H1 (cell line): ENCODE results near the gene MARCHF10.

ENCODE experiments used
- GTF2F1 ChIP-seq: IDR thresholded peaks from 2 replicates; pipeline ENCODE4 v1.6.1; 2012; ENCODE audit warnings: low read depth, low read length, improper control_type of control experiment, borderline replicate concordance
- JUND ChIP-seq: IDR thresholded peaks from 2 replicates; pipeline ENCODE4 v1.6.1; 2011; ENCODE audit warnings: mild to moderate bottlenecking, improper control_type of control experiment, low read length
- PHF8 ChIP-seq: fragments of 200-600 bp; sonication (generic); conservative IDR thresholded peaks from 2 replicates; pipeline ENCODE4 v1.7.1; 2012; ENCODE audit warnings: low read depth, mild to moderate bottlenecking, inconsistent platforms, low read length, moderate library complexity
- POLR2A ChIP-seq, 2 experiments: IDR thresholded peaks; 1 replicate in 1 of 2; 2 replicates in 1 of 2; pipeline ENCODE4 v1.6.1; 2011; ENCODE audit warnings: low read depth in 2 of 2, low read length in 2 of 2, mild to moderate bottlenecking in 2 of 2; ENCODE audit errors: control extremely low read depth in 1 of 2
- POLR2AphosphoS5 ChIP-seq: IDR thresholded peaks from 2 replicates; pipeline ENCODE4 v1.6.1; 2011; ENCODE audit warnings: low read depth, low read length
- RAD21 ChIP-seq, 2 experiments: IDR thresholded peaks in 1 of 2; conservative IDR thresholded peaks in 1 of 2; 2 replicates each; pipeline ENCODE4 v1.6.1; 2011; ENCODE audit warnings: low read depth in 2 of 2, low read length in 2 of 2, improper control_type of control experiment in 1 of 2, inconsistent platforms in 1 of 2, mild to moderate bottlenecking in 1 of 2, moderate library complexity in 1 of 2
- RNF2 ChIP-seq: fragments of 200-900, 300-1000 bp; sonication (generic); IDR thresholded peaks from 2 replicates; pipeline ENCODE4 v1.7.1; 2016; ENCODE audit warnings: borderline replicate concordance, low read depth, mild to moderate bottlenecking, antibody characterized with exemption, low read length; ENCODE audit not compliant: poor library complexity, severe bottlenecking; ENCODE audit errors: missing control alignments
- SAP30 ChIP-seq: fragments of 300-600 bp; sonication (generic); IDR thresholded peaks from 2 replicates; pipeline ENCODE4 v1.7.1; 2012; ENCODE audit warnings: low read length, moderate library complexity, mild to moderate bottlenecking, inconsistent platforms; ENCODE audit not compliant: insufficient read depth, insufficient replicate concordance
- SP2 ChIP-seq: IDR thresholded peaks from 2 replicates; pipeline ENCODE4 v1.6.1; 2012; ENCODE audit warnings: mild to moderate bottlenecking, low read length, inconsistent platforms
- TAF1 ChIP-seq: IDR thresholded peaks from 2 replicates; pipeline ENCODE4 v1.6.1; 2011; ENCODE audit warnings: mild to moderate bottlenecking, low read depth, low read length
- YY1 ChIP-seq: IDR thresholded peaks from 2 replicates; pipeline ENCODE4 v1.6.1; 2011; ENCODE audit warnings: low read depth, mild to moderate bottlenecking, low read length
- ZNF274 ChIP-seq: IDR thresholded peaks from 2 replicates; pipeline ENCODE4 v1.7.0; 2012; ENCODE audit warnings: low read length, borderline replicate concordance; ENCODE audit errors: extremely low read depth
- TF ChIP-seq, protein P1 (sequence below), 3 experiments: IDR thresholded peaks; 1 replicate in 2 of 3; 2 replicates in 1 of 3; pipeline versions ENCODE4 v1.5.1 to v1.6.1; 2011; ENCODE audit warnings: low read length in 3 of 3, mild to moderate bottlenecking in 3 of 3, inconsistent platforms in 2 of 3, low read depth in 1 of 3, moderate library complexity in 1 of 3; ENCODE audit not compliant: insufficient read depth in 1 of 3; ENCODE audit errors: control extremely low read depth in 1 of 3
- TF ChIP-seq, protein P2 (sequence below): IDR thresholded peaks from 2 replicates; pipeline ENCODE4 v1.6.1; 2012; ENCODE audit warnings: low read length, inconsistent platforms

DNA sequence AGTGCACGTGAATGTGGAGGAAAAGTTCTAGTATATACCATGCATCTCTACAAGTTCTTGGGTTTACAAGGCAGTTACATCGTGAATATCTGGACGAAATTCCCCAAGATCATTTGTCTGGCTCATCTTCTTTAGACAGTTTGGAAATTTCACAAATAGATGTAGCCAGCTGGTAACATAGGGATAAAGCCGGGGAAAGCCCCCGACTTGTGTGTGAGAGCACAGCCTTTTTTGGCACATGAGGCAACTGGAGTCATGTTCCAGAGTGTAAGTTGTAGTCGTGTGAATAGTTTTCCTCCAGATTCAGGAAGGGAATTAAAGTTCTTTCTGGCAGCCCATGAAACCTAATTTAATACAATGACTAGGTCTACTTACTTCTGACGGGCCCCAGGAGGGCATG is 62.3 kb downstream of the MARCHF10 start:
- TF ChIP-seq YY1 (no peak), POLR2AphosphoS5 (no peak), RAD21 (IDR thresholded peaks at IDR 0.05 in 1 of 2, conservative IDR thresholded peaks at IDR 0.05 in 1 of 2; ENCODE audit: low read depth in 2 of 2, low read length in 2 of 2) (no peak), TAF1 (no peak), SAP30 (no peak), ZNF274 (no peak), GTF2F1 (no peak), POLR2A (IDR thresholded peaks at IDR 0.05; ENCODE audit: control extremely low read depth in 1 of 2, low read depth in 2 of 2, low read length in 2 of 2) (no peak), RNF2 (no peak), JUND (no peak), SP2 (no peak), PHF8 (no peak)
- TF ChIP-seq, protein P1, sequence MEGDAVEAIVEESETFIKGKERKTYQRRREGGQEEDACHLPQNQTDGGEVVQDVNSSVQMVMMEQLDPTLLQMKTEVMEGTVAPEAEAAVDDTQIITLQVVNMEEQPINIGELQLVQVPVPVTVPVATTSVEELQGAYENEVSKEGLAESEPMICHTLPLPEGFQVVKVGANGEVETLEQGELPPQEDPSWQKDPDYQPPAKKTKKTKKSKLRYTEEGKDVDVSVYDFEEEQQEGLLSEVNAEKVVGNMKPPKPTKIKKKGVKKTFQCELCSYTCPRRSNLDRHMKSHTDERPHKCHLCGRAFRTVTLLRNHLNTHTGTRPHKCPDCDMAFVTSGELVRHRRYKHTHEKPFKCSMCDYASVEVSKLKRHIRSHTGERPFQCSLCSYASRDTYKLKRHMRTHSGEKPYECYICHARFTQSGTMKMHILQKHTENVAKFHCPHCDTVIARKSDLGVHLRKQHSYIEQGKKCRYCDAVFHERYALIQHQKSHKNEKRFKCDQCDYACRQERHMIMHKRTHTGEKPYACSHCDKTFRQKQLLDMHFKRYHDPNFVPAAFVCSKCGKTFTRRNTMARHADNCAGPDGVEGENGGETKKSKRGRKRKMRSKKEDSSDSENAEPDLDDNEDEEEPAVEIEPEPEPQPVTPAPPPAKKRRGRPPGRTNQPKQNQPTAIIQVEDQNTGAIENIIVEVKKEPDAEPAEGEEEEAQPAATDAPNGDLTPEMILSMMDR (IDR thresholded peaks at IDR 0.05; ENCODE audit: control extremely low read depth in 1 of 3, insufficient read depth in 1 of 3, low read depth in 1 of 3, low read length in 3 of 3): no peak
- TF ChIP-seq, protein P2, sequence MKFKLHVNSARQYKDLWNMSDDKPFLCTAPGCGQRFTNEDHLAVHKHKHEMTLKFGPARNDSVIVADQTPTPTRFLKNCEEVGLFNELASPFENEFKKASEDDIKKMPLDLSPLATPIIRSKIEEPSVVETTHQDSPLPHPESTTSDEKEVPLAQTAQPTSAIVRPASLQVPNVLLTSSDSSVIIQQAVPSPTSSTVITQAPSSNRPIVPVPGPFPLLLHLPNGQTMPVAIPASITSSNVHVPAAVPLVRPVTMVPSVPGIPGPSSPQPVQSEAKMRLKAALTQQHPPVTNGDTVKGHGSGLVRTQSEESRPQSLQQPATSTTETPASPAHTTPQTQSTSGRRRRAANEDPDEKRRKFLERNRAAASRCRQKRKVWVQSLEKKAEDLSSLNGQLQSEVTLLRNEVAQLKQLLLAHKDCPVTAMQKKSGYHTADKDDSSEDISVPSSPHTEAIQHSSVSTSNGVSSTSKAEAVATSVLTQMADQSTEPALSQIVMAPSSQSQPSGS: no peak
